Stimulated activated naive CD8-positive, alpha-beta T cell treated with anti-CD3 and anti-CD28 coated beads, Interleukin-15, amount 100 ng/mL, for 72 hours (primary cell): ENCODE measurements around the gene STRBP.

Source experiments
- ATAC-seq: fragments of 150-1000 bp; cut with Tn5 transposase; 2 replicates; pipeline ENCODE4 v1.10.0; 2021; ENCODE audit warnings: mild to moderate bottlenecking, moderate library complexity
- DNase-seq, 2 donors: peaks; one replicate each; pipeline ENCODE4 v3.0.0; 2021 to 2022
- H3K27ac Mint-ChIP-seq, 2 donors: one replicate each; pipeline ENCODE4 v1.8.0; 2022; ENCODE audit warnings: mild to moderate bottlenecking in 2 of 2, mixed read lengths in 2 of 2, moderate library complexity in 2 of 2
- H3K27me3 Mint-ChIP-seq: one replicate; pipeline ENCODE4 v1.8.0; 2022; ENCODE audit warnings: mixed read lengths
- H3K4me1 Mint-ChIP-seq: one replicate; pipeline ENCODE4 v1.8.0; 2022; ENCODE audit warnings: mild to moderate bottlenecking, mixed read lengths
- H3K4me3 Mint-ChIP-seq, 2 donors: one replicate each; pipeline ENCODE4 v1.8.0; 2022; ENCODE audit warnings: mild to moderate bottlenecking in 2 of 2, mixed read lengths in 2 of 2, moderate library complexity in 1 of 2
- H3K9me3 Mint-ChIP-seq, 2 donors: one replicate each; pipeline ENCODE4 v1.8.0; 2022; ENCODE audit warnings: mixed read lengths in 2 of 2

Gene STRBP

DNA sequence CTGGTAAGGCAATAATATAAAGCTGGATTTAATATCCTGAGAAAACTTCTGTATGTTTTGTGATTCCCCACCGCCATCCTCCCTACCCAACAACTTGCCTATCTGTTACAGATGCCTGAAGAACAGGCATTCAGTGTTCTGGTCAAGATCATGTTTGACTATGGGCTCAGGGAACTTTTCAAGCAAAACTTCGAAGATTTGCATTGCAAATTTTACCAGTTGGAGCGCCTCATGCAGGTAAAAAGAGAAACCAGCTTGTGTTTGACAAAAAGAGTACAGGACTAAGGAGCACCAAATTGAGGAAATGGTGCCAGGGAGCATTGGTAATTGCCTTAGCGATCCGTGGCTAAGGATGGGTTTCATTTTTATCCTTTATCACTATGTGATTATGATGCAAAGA lies 194.9 kb downstream of the STRBP start:
- ATAC-seq, result no peak
- no peak for DNase-seq
- no peak overlapping the region for H3K27ac Mint-ChIP-seq
- no peaks in the 10 kb centered on the region for H3K4me1 Mint-ChIP-seq
- H3K4me3 Mint-ChIP-seq, result no peak overlapping the region
- H3K9me3 Mint-ChIP-seq, result no peaks in the 10 kb centered on the region
- no peaks in the 10 kb centered on the region for H3K27me3 Mint-ChIP-seq

DNA sequence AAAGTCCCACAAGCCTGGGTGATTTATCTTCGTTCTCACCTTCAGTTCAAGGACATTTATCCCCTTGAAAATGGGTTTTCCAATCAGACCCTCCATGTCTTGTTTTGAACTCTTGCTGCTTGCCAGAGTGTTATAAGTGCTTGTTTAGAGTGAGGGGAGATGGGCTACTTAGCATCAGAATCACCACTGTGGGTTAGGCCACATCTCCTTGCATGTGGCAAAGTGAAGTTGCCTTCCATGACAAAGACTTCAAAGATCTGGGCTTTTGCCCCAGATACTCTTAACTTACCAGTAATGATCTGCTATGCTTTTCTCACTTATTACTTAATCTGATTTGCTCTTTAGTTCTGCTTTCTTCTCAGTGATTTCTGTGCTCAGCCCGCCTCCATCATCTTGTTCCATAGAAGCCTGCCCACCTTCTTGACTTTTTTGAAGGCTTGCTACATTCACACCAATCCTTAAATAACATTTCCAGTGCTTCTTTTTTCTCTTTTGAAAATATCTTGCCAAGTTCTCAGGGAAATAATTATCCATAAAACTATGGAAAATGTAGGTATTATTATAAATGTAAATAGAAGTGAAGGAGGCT lies 195.9 kb downstream of the STRBP start:
- Mint-ChIP-seq H3K4me1 (no peaks in the 10 kb centered on the region), H3K9me3 (no peaks in the 10 kb centered on the region), H3K27me3 (no peaks in the 10 kb centered on the region), H3K4me3 (no peak overlapping the region), H3K27ac (no peak overlapping the region)
- no peak for ATAC-seq
- no peak for DNase-seq
